Measurements from ENCODE around the gene ZNF205.
"Not testable (repeated sequence)": the region's sequence is repeated elsewhere in the genome, so short reads cannot be mapped to it uniquely, and the experiment has no call there.

Gene ZNF205

DNA sequence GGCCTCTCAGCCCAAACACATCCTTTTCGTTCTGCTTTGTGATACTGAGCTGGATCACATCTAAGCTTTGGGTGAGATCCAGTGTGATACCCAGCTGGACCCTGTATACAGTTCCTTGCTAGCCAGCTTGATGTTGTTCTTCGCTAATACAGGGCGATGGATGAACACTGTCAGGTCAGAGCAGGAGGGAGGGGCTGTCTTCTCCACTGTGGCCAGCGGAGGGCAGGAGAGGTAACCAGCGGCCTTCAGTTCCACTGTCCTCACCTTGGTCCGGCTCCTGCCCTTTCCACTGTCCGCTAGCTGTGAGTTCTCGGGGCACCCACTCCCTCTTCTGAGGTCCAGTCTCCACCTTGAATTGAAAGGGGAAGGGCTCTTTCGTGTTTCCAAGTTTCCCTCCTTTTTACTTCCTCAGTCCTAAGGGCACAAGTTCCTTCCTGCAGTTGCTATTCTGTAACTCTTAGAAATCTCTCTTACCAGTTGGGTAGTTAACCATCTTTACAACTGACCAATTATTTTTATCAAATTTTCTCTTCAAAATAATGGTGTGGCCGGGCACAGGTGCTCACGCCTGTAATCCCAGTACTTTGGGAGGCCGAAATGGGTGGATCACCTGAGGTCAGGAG is 19.5 kb downstream of the ZNF205 start:
- no peak for DNase-seq (ENCODE audit: low read depth in 2 of 2)

- DNase-seq (ENCODE audit: low read depth in 2 of 2), result no peak
These were observed 21.5 kb downstream of the ZNF205 start for GRCh38 chr16:3133844-3134243.

GRCh38 chr16:3134338-3135125 is 22.1 kb downstream of the ZNF205 start, which contains the start of gene ZNF213:
Gene ZNF213 (plus strand): TSS chr16:3135029. CDS start chr16:3137281, 2,252 bp downstream.
- peak; percentile 82 to 83 for DNase-seq (ENCODE audit: low read depth in 2 of 2)

DNA sequence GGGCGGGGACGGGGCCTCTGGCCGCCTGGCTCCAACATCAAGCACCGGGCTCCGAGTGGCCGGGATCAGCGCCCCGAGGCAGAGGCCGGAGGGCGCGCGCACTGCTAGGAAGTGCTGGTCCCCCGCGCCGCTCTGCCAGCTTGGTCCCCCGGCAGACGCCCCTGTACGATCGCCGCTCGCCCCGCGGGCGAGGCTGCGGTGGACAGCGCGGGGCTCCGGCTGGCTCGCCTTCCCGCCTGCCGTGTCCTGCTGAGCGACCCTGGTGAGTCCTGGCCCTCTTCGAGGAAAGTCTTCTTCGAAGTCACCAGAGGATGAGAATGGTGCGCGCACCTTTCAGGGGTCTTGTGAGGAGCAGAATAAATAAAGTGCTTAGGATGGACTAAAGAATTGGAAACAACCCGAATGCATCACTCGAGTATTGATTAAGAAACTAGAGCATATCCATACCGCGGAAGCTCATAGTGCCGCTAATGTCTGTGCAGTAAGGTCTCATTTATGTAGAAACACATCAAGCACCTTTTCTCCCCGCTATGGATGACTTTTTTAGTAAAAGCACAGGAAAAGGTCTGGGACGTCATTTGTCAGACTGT is 22.8 kb downstream of the ZNF205 start:
- no peak for DNase-seq (ENCODE audit: low read depth in 2 of 2)

DNA sequence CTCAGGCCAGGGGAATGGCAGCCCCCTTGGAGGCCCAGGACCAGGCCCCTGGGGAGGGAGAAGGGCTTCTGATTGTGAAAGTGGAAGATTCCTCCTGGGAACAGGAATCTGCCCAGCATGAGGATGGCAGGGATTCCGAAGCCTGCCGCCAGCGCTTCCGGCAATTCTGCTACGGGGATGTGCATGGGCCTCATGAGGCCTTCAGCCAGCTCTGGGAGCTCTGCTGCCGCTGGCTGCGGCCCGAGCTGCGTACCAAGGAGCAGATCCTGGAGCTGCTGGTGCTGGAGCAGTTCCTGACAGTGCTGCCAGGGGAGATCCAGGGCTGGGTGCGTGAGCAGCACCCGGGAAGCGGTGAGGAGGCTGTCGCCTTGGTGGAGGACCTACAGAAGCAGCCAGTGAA is 24.9 kb downstream of the ZNF205 start:
- no peak for DNase-seq (ENCODE audit: low read depth in 2 of 2)

GRCh38 chr16:3138342-3138741 is 26.0 kb downstream of the ZNF205 start:
- no peak for DNase-seq (ENCODE audit: low read depth in 2 of 2)

DNA sequence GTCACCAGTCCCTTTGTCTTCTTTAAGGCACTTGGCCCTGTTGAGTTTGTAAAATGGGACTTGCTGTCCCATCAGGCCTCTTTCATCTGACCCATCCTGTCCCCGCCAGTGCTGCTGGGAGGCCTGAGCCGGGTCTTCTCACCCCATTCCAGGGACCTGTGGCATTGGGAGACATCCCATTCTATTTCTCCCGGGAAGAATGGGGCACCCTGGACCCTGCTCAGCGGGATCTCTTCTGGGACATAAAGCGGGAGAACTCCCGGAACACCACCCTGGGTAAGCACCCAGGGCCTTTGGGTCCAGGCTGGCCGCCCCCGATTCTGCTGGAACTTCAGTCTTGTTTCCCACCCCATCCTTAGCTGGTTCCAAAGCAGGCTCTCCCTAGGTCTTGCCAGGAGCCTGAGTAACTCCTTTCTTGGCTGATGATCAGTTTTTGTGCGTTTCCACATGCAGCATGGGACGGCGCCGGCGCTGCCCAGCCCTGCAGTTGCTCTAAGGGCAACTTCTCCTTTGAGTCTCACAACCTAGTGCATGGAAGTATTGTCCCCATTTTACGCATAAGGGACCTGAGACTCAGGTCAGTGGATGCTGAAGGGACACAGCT is 26.5 kb downstream of the ZNF205 start:
- DNase-seq (ENCODE audit: low read depth in 2 of 2), result no peak

DNA sequence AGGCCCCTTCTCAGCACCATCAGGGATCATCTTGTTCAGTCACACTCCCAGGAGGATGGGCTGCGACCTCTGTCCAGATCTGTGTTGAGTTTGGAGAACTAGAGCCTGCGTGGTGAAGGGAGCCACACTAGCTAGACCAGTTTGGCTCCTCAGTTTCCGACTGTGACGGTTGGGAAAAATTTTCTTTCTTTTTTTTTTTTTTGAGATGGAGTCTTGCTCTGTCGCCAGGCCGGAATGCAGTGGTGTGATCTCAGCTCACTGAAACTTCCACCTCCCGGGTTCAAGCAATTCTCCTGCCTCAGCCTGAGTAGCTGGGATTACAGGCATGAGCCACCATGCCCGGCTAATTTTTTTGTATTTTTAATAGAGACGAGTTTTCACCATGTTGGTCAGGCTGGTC is 27.2 kb downstream of the ZNF205 start:
- DNase-seq (ENCODE audit: low read depth in 2 of 2), result not testable (repeated sequence)

- DNase-seq (ENCODE audit: low read depth in 2 of 2), result no peak
These were observed 28.4 kb downstream of the ZNF205 start for GRCh38 chr16:3140603-3141427.

DNA sequence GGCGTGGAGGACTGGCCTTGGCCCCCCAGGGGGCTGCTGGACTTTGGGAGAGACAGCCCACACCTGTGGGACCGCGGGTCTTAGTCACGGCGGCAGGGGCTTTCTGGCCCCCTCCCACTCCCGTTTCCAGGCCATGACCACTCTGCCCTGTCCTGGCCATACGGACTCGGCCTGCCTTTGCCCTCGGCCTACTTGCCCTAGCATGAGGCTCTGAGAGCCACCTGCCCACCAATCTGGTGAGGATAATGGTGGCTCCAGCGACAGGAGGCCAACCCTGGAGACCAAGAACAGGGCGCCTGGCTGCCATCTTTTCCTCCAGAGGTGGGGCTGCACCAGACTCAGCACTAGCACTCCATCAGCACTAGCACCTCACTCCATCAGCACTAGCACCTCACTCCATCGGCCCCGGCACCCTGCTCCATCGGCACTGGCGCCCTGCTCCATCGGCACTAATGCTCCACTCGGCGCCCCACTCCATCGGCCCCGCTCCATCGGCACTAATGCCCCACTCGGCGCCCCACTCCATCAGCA is 29.5 kb downstream of the ZNF205 start:
- DNase-seq (ENCODE audit: low read depth in 2 of 2), result no peak

- DNase-seq (ENCODE audit: low read depth in 2 of 2), result no peak
These were observed 29.9 kb downstream of the ZNF205 start for GRCh38 chr16:3142327-3142726.

GRCh38 chr16:3142770-3143169 is 30.4 kb downstream of the ZNF205 start:
- DNase-seq (ENCODE audit: low read depth in 2 of 2), result no peak

- DNase-seq (ENCODE audit: low read depth in 2 of 2), result no peak
These were observed 30.8 kb downstream of the ZNF205 start for GRCh38 chr16:3143189-3143588.

GRCh38 chr16:3143598-3144320 is 31.4 kb downstream of the ZNF205 start:
- DNase-seq (ENCODE audit: low read depth in 2 of 2), result no peak

DNA sequence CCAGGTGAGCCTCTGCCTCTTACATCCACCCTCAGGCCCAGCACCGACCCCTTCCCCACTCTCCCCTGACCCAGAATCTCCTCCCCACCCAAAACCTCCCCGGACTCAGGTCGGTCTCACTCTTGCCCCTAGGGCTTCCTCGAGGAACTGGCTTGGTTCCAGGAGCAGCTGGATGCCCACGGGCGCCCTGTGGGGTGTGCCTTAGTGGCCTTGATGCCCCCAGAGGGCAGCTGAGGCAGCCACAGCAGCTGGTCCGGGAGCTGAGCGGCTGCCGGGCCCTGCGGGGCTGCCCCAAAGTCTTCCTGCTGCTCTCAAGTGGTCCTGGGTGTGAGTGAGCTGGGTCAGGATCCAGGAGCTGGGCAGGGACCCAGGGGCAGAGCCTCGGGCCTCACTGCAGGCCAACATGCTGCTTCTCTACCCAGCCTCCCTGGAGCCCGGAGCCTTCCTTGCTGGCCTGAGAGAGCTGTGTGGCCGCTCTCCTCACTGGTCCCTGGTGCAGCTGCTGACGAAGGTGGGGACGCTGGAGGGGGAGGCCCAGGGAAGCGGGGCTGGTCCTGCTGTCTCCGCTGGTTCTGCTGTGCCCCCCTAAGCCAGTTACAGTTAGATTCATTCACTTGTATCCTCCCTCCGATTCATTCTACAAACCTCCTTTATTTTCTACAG is 32.1 kb downstream of the ZNF205 start:
- no peak for DNase-seq (ENCODE audit: low read depth in 2 of 2)

GRCh38 chr16:3145151-3145550 is 32.8 kb downstream of the ZNF205 start:
- DNase-seq (ENCODE audit: low read depth in 2 of 2), result no peak

GRCh38 chr16:3145660-3146059 is 33.3 kb downstream of the ZNF205 start:
- no peak for DNase-seq (ENCODE audit: low read depth in 2 of 2)

- no peak for DNase-seq (ENCODE audit: low read depth in 2 of 2)
These were observed 34.8 kb downstream of the ZNF205 start for GRCh38 chr16:3147046-3147756.

DNA sequence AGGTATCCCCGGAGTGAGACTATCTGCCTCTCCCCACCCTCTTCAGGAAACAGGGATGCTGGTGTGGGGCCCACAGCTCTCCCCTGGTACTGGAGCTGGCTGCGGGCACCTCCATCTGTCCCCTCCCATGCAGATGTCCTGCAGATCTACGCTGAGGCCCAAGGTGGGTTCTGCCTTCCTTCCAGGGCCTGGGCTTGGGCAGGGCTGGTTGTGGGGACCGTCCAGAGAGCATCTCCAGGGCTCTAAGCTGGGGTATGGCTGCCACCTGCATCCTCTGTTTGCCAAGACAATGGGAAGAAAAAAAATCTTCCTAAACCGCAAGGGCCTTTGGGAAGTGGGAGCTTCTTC is 35.3 kb downstream of the ZNF205 start:
- DNase-seq (ENCODE audit: low read depth in 2 of 2), result no peak

Data from stimulated activated CD8-positive, alpha-beta memory T cell treated with anti-CD3 and anti-CD28 coated beads, Interleukin-2, amount 100 ng/mL, for 1 hour (primary cell).